RPMI8226 (cell line): Measurements from ENCODE around the gene TUBB.
A peak's percentile ranks its signal among the peaks of the same experiment; 100 is the strongest.

Experiments
- DNase-seq: peaks from one replicate; pipeline ENCODE4 v3.0.0-alpha.2; 2015

The TUBB gene

DNA sequence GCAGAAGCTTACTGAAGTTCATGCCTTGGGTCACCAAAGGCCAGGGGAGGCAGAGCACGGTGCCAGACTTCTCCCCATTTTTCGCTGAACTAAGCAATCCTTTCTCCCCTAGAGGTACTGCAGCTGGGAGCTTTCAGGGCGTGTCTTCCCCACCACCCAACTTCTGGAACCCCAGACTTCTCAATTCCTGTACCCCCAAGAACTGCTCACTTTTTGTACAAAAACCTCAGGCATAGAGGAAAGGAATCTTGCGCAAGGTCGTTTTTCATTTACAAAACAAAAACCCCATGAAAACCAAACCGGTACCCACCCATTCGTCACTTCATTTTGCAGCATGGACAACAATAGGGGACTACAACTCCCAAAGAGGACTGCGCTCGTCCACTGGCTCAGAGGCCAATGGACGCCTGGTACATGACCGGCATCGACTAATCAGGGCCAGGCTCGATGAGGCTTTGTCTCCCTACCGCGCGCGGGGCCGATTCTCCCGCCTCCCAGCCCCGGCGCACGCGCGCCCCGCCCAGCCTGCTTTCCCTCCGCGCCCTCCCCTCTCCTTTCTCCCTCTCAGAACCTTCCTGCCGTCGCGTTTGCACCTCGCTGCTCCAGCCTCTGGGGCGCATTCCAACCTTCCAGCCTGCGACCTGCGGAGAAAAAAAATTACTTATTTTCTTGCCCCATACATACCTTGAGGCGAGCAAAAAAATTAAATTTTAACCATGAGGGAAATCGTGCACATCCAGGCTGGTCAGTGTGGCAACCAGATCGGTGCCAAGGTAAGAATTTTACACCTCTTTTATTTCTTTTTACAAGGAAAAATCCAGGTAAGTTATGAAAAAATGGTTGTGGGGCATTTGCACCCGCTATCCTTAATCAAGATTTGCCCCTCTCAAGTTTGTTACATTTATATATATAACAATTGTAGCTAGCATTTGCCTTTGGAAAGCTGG lies at the start of gene TUBB:
Gene TUBB, plus strand, starts transcription at position 562 of the 947 bp plus-strand sequence. Its CDS starts 155 bp downstream, at position 717.
- peak; percentile 99 for DNase-seq

DNA sequence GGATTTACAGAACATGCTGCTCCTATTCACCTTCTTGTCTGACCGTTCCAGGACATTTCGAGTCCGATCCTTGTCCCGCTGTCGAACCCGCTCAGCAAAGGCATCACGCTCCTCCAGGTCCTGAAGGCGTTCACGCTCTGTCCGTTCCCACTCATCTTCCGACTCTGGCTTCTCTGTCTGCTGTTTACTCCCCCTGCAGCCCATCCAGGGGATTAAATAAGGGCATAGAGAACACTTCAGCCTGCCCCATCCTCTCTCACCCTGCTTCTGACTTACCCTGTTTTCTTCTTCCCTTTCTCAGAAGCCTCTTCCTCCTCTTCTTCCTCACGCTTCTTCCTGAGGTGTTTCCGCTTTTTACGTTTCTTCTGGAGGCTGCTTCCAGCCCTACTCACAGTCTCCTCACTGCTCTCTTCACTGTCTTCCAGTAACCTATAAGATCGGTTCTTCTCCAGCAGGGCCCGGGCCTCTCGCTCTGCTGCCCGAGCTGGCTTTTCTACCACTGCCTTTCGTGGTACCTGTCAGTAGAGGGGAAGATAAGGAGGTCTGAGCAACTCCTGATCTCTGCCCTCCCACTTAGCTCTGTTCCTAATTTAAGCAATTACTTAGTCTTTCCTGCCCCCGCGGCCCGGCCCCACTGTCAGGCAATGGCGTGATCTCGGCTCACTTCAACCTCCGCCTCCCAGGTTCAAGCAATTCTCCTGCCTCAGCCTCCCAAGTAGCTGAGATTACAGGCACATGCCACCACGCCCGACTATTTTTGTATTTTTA lies 49.2 kb upstream of the TUBB start:
- no peak for DNase-seq

DNA sequence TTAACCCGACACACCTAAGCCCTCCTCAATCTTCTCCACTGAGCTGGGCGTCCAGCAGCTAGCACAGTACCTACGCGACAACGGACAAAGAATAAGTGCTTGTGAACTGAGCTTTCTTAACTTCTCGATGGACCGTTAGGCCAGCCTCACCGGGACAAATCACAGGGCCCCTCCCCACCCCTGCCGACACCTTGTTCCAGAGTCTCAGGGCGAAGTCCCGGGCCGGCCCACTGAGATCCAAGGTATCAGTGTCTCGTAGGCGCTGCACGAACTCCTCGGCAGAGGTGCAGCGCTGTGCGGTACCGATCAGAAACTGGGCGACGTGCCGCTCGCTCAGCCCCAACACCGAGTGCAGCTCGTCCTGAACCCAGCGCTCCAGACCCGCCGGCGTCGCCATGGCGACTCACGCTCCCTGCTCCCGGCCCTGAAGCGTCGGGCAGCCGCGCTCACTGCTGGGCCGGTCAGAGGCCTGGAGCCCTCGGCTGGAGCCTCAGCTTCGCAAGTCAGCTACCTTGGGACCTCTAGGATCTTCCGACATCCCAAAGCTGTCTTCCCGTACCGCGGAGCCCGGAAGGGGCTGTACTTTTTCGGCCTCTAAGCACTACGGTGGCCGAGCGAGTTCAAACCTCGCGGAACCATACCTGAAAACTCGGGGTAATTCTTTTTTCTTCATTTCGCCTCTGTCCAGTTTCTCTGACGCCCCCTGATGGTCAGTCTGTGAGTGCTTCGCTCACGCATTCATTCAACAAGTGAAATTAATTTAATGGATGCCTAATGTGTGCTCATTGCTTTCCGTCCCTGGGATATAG lies 47.5 kb upstream of the TUBB start, which contains the start of gene DHX16:
Gene DHX16, minus strand, starts transcription at position 562 of the 809 bp plus-strand sequence. Its CDS starts 165 bp downstream, at position 397.
- DNase-seq, result peak; percentile 99

DNA sequence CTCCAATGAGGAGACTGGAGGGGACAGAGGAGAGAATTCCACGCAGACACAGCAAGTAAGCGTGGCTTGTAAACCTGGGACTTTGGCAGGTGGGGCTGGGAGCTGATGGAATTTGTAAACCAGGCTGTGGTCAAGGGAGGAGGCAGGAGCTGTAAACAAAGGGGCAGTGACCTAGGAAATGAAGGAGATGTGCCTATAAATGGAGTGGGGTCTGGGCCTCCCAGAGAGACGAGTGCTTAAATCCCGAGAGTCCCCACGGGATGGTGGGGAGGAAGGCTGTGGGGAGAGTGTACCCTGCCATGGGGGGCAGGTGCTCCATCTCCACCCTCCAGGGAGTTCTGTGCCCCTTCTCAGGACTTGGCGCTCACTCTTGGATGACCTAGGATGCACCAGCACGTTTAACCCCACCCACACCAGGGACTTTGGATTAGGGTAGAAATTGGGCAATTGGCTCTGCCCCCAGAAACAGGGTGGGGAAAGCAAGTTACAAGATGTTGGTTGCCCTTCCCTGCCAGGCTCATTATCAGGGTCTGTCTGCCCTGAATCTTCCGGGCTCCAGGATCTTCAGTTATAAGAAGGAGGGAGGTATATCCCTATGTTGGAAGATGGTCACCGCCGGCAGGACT lies 43.4 kb upstream of the TUBB start:
- no peak for DNase-seq

DNA sequence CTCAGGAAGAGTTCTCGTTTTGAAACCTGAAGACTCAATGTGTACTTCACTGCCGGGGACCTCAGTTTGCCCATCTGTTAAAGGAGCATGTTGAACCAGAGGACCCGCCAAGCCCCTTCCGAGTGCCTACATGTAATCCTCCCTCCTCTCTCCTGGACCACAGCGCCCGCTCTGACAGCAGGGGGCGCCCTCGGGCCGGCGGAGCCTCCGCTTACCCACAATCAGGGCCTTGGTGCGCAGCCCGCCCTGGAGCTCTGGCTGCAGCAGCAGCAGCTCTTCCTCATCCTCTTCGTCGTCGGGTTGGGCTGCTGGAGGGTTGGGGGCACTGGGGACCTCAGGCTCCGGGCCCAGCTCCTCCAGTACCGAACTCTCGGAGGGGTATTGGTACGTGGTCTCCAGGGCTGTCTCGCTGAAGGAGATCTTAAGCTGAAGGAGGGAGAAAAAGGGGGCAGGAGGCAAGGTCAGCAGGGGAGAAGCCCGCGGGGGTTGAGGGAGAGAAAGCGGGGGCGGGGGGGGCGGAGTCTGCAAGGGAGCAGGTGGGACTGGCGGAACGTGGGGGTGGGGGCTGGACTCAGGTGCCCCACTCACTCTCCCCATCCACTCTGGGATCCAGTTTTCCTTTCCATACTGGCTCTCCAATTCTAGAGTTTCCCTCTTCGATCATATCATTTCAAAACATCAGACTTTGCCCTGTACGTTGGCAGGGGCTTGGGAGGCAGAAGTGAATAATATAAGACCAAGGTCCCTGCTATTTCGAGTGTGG lies 41.0 kb upstream of the TUBB start:
- peak; percentile 85 for DNase-seq

DNA sequence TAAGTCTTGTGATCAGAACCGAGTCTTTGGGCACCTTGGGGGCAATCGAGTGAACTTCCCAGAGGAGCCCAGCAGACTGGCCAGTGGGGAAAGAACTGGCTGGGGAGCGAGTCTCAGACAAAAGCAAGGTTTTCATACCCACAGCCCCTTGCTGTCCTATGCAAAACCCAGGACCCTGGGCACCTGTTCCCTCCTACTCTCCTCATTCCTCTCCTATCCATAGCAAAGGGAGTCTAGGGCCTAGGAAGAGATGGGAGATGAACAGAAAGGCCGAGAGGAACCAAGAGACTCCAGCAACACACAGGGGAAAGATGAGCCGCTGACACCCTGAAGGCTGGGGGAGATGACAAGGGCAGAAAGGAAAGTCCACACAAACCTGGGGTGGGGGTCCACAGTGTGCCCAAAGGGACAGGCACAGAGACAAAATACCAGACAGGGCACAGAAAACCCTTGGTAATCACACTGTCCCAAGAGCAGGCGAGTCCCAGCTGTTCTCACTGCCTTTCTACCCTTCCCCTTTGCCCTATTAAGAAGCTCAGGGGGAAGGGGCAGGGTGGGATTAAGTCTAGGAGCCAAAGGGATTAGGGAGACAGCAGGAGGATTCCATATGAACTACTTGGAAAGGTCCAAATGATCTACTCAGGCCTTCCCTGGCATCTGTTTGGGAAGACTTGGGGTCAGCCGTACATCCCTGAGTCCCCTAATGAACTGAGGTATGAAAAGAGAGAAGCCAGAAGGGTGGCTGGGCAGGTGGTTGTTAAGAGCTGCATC lies 40.2 kb upstream of the TUBB start:
- DNase-seq, result no peak

GRCh38 chr6:30681766-30682142 lies 38.4 kb upstream of the TUBB start:
- no peak for DNase-seq

- peak; percentile 96 for DNase-seq
Observed at GRCh38 chr6:30682143-30683117, 37.7 kb upstream of the TUBB start.

- DNase-seq, result no peak
Observed at GRCh38 chr6:30683183-30683979, 36.8 kb upstream of the TUBB start.

DNA sequence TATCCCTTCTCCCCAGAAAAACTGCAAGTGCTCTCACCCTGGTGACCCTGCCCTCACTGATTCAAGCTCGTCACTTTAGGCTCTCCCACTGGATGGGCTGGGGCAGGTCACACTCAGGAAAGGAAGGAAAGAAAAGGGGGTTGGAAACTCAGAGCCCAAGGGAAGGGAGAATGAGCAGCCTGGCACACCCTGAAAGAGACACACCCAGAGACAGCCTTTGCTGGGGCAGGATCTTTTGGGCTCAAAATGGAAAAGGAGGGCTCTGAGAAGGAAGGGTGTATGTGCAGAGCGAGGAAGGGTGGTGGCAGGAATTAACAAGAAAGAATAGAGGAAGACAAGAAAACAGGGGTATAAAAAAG lies 36.2 kb upstream of the TUBB start:
- no peak for DNase-seq

- DNase-seq, result peak; percentile 77
Observed at GRCh38 chr6:30684386-30685156, 35.6 kb upstream of the TUBB start.

GRCh38 chr6:30685157-30686008 lies 34.8 kb upstream of the TUBB start:
- peak; percentile 60 for DNase-seq

DNA sequence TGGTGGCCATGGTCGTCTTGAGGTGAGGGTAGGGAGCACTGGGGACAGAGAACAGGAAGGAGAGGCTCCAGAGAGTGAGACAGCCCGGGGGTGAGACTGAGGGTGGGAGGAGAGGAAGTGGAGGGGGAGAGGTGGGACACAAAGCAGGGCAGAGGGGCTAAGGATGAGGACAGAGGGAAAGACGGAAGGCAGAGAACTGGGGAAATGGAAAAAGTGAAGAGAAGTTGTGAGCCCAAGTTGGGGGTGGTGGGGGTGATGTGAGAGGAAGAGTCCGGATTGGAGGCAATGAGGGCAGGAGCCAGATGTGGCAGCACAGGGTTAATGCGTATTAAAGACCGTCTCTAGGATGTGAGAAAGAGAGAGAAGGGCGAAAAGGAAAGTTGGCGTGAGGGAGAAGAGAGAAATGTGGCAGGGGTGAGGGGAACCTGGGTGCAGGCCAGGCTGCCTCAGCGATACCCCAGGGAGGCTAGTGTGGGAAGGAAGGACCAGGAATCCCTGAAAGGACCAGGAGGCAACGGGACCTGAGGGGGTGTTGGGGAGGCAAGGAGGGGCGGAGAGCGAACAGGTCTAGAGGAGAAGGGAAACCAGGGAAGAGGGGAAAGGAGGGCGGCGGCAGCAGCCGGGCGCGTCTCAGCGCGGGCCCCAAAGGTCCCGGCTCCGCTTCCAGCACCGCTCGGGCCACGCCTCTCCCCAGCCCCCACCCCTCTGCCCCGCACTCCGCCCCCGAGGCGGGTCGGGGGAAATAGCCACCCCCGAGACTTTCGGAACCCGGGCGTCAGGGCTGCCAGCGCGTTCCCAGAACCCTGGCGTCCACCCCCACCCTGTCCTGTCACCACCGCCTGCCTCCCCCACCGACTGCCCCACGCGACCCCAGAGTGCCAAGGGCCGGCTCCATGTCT lies 33.9 kb upstream of the TUBB start, which contains the start of gene PPP1R18:
Gene PPP1R18, minus strand, starts transcription at position 637 of the 899 bp plus-strand sequence. Its CDS starts 627 bp downstream, at position 10.
- peak; percentile 86 for DNase-seq

DNA sequence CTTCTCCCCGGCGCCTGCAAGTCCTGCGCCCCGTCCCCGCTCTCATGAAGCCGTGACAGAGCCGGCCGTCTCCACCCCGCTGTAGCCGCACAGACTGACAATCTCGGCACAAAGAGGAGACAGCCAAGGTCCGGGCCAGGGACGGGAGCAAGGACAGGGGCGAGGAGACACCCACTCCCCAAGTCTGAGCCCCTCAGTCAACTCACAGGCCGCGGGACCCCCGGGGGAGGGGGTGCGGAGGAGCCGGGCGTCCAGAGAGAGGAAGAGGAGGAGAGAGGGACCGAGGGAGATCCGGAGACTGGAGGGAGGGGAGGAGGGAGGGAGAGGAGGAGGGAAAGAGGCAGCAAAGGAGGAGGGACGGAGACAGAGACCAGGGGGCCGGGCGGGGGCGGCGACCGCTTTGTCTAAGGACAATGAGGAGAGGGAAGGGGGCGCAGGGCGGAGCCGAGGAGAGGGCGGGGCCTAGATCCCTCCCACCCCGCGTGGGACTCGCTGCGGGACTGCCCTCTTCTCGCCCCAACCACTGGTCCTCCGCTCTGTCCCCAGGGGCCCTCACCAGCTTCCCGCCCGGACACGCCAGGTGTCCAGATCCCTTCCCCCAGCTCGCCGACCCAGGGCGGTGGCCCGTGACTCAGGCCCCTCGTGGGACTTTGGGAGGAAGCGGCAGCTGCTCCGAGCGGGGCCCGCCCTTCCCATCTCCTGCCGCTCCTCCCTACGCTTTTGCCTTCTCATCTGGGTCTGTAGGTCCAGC lies 33.1 kb upstream of the TUBB start:
- peak; percentile 84 for DNase-seq
